ENCODE measurements around the gene TNRC6A. TPM values are rescaled to one million over a fixed set of nuclear protein-coding genes. Genes with fewer than 3 reads are reported as not detected.

The TNRC6A gene
- total and polyA plus RNA-seq, 9 of the 15 experiments (the other 6 are each of a cell fraction or from before 2014, with no cell fraction given): 3.4 to 32.1 (median 26.6) TPM

GRCh38 chr16:24729243-24729950 is at the start of gene TNRC6A (continued):
- TF ChIP-seq SMAD4 (CRISPR knock-in tag; conservative IDR thresholded peaks at IDR 0.05): peak; percentile 84
- 0 out of 2 replicates have a peak, but pooled peaks have one; percentile 65 for TF ChIP-seq NR1H2 (CRISPR knock-in tag; IDR thresholded peaks at IDR 0.05)
- TF ChIP-seq ZNF639 (CRISPR knock-in tag; conservative IDR thresholded peaks at IDR 0.05 in 1 of 2, IDR thresholded peaks at IDR 0.05 in 1 of 2): peak in 1 of 2 experiments; percentile 99; a peak in 2 of 4 replicates

GRCh38 chr16:24681793-24682192 is 47.7 kb upstream of the TNRC6A start:
- H3K79me2 ChIP-seq (ENCODE audit: control insufficient read depth, insufficient read depth, low read length): no peaks in the 10 kb centered on the region
- intact Hi-C loops (cut with micrococcal nuclease) (no loop called here), in situ Hi-C loops (cut with MboI) (no loop called here)
- peak; percentile 59; the same call in 1 of the 2 replicates for TF ChIP-seq CEBPB (tag; IDR thresholded peaks at IDR 0.05)
- TF ChIP-seq EP400 (IDR thresholded peaks at IDR 0.05): no peak
- no peak for TF ChIP-seq ZBTB7A (IDR thresholded peaks at IDR 0.05; ENCODE audit: borderline replicate concordance, control insufficient read depth, low read depth, low read length)
- 0 out of 2 replicates have a peak, but pooled peaks have one; percentile 25 for TF ChIP-seq MAFG (tag; conservative IDR thresholded peaks at IDR 0.05)
- no peak for TF ChIP-seq IRF2 (CRISPR knock-in tag; IDR thresholded peaks at IDR 0.05)
- no peak for TF ChIP-seq NEUROD1 (IDR thresholded peaks at IDR 0.05; ENCODE audit: borderline replicate concordance, low read depth, low read length, partially characterized antibody)
- TF ChIP-seq ZKSCAN8 (CRISPR knock-in tag; IDR thresholded peaks at IDR 0.05): no peak
- no peak for TF ChIP-seq CEBPG (CRISPR knock-in tag; IDR thresholded peaks at IDR 0.05)
- TF ChIP-seq CEBPG (tag; conservative IDR thresholded peaks at IDR 0.05 in 1 of 2, IDR thresholded peaks at IDR 0.05 in 1 of 2): peak in 1 of 2 experiments; percentile 49; a peak in 2 of 4 replicates
- BruUV-seq (replicated peaks): no TSS peak
- H4K20me1 ChIP-seq (replicated peaks; ENCODE audit: control insufficient read depth, insufficient read depth, low read length): no peaks in the 10 kb centered on the region
- no peaks in the 10 kb centered on the region; a peak in 1 of 5 replicates for H3K4me1 ChIP-seq (replicated peaks in 1 of 2; ENCODE audit: control insufficient read depth in 2 of 2, insufficient read depth in 2 of 2, low read length in 2 of 2)
- no peaks in the 10 kb centered on the region for H3K9me3 ChIP-seq (replicated peaks; ENCODE audit: control insufficient read depth, insufficient read depth, low read depth, low read length)
- no peaks in the 10 kb centered on the region for H3K36me3 ChIP-seq (ENCODE audit: control insufficient read depth, insufficient read depth, low read length)
- ChIA-PET CTCF (ENCODE audit: low intra/inter-chr PET ratio) (no interaction called here), POLR2A (no interaction called here)
- H3K9me1 ChIP-seq (ENCODE audit: control insufficient read depth, insufficient read depth, low read length): no peaks in the 10 kb centered on the region
- H3K27ac ChIP-seq (ENCODE audit: extremely low read depth, low read depth, low read length): no peak overlapping the region
- H3K4me2 ChIP-seq (ENCODE audit: insufficient read depth, low read length): no peak overlapping the region
- DNase-seq (ENCODE audit: extremely low read depth in 1 of 4, low spot score in 3 of 4): no peak
- peaks cover 9 to 38% of the 10 kb centered on the region in 2 experiments for H3K27me3 ChIP-seq (ENCODE audit: control insufficient read depth in 2 of 2, insufficient read depth in 2 of 2, low read length in 2 of 2)
- H3K9ac ChIP-seq (ENCODE audit: insufficient read depth in 1 of 2, low read depth in 2 of 2, low read length in 2 of 2): no peak overlapping the region
- no peak overlapping the region for H2AFZ ChIP-seq (ENCODE audit: low read depth, low read length)
- ATAC-seq: no peak
- 2% methylated on average over 6 of the region's 6 CpGs for WGBS (ENCODE audit: insufficient coverage, low coverage, missing lambda C conversion rate)
- no peak overlapping the region for H3K4me3 ChIP-seq
- FAIRE-seq: no peak
